Body of pancreas (tissue), 4 donors: ENCODE data around the gene SERPINF2. TPM values are rescaled to one million over a fixed set of nuclear protein-coding genes. Genes with fewer than 3 reads are reported as not detected.
"Not testable (repeated sequence)": the region's sequence is repeated elsewhere in the genome, so short reads cannot be mapped to it uniquely, and the experiment has no call there.

Source experiments
- ATAC-seq: fragments of 150-250 bp; one replicate; pipeline ENCODE4 v1.9.1; 2016
- DNase-seq, 4 donors: peaks; one replicate each; pipeline ENCODE4 v3.0.0-alpha.2; 2019
- H3K27ac ChIP-seq, 4 donors: fragments of 200-600 bp; sonication (generic); 1 replicate in 3 of 4; 2 replicates in 1 of 4; pipeline versions ENCODE4 v1.5.1 to v1.6.1; 2016 to 2019; ENCODE audit warnings: mild to moderate bottlenecking in 1 of 4, mixed read lengths in 1 of 4, moderate library complexity in 1 of 4
- H3K27me3 ChIP-seq, 2 donors: fragments of 200-600 bp; sonication (generic); one replicate each; pipeline ENCODE4 v1.6.0; 2016; ENCODE audit warnings: mild to moderate bottlenecking in 1 of 2
- H3K36me3 ChIP-seq, 2 donors: fragments of 200-600 bp; sonication (generic); replicated peaks in 1 of 2; 2 replicates each; pipeline ENCODE4 v1.5.1; 2016; ENCODE audit warnings: low read depth in 2 of 2; ENCODE audit not compliant: insufficient read depth in 1 of 2
- H3K4me1 ChIP-seq: fragments of 200-600 bp; sonication (generic); one replicate; pipeline ENCODE4 v1.6.0; 2016
- H3K4me3 ChIP-seq, 2 donors: fragments of 200-600 bp; sonication (generic); 1 replicate in 1 of 2; 2 replicates in 1 of 2; pipeline ENCODE4 v1.5.1; 2016 to 2019
- H3K9me3 ChIP-seq, 3 donors: fragments of 200-600 bp; sonication (generic); 1 replicate in 2 of 3; 2 replicates in 1 of 3; pipeline ENCODE4 v1.5.1; 2016
- POLR2A ChIP-seq, 3 donors: fragments of 450-650 bp; IDR thresholded peaks; one replicate each; pipeline ENCODE4 v1.6.1; 2016; ENCODE audit warnings: antibody characterized with exemption in 3 of 3, mild to moderate bottlenecking in 2 of 3
- WGBS, 2 donors: methylation state at CpG; one replicate each; pipeline ENCODE4 v1.1.5; 2017; 5-methylcytosine and 5-hydroxymethylcytosine counted together
- intact Hi-C: fragments of 100-400 bp; cut with DNase I; formaldehyde crosslinking; loops from one replicate; pipeline ENCODE4 v1.15.1; 2023
- total RNA-seq, 2 donors: library from RNA; depleted of rRNA; stranded (reverse); fragments of >200 nt; gene quantifications; one replicate each; pipeline ENCODE4 v1.1.0, GENCODE V29; 2016
- TF ChIP-seq, protein P1 (sequence below), 7 experiments: fragments of 450-650 bp in 4 of 7; fragments of 200-600 bp in 3 of 7; sonication (generic) in 3 of 7; IDR thresholded peaks; one replicate each; pipeline ENCODE4 v1.5.1; 2016 to 2019; ENCODE audit warnings: antibody characterized with exemption in 7 of 7

The SERPINF2 gene
- total RNA-seq, 2 donors from 2014 or later, result 5.9 to 8.8 TPM

- Histone ChIP-seq H3K4me3 (no peak overlapping the region), H3K27ac (no peak overlapping the region), H3K4me1 (no peaks in the 10 kb centered on the region), H3K36me3 (peaks cover 0 to 5% of the 10 kb centered on the region in 2 donors), H3K9me3 (no peaks in the 10 kb centered on the region), H3K27me3 (no peaks in the 10 kb centered on the region)
- no peak for TF ChIP-seq POLR2A (IDR thresholded peaks at IDR 0.05)
- TF ChIP-seq, protein P1, sequence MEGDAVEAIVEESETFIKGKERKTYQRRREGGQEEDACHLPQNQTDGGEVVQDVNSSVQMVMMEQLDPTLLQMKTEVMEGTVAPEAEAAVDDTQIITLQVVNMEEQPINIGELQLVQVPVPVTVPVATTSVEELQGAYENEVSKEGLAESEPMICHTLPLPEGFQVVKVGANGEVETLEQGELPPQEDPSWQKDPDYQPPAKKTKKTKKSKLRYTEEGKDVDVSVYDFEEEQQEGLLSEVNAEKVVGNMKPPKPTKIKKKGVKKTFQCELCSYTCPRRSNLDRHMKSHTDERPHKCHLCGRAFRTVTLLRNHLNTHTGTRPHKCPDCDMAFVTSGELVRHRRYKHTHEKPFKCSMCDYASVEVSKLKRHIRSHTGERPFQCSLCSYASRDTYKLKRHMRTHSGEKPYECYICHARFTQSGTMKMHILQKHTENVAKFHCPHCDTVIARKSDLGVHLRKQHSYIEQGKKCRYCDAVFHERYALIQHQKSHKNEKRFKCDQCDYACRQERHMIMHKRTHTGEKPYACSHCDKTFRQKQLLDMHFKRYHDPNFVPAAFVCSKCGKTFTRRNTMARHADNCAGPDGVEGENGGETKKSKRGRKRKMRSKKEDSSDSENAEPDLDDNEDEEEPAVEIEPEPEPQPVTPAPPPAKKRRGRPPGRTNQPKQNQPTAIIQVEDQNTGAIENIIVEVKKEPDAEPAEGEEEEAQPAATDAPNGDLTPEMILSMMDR (IDR thresholded peaks at IDR 0.05), result no peak
- 65 to 69% methylated on average over 3 of the region's 3 CpGs for WGBS, 2 donors
- ATAC-seq (no peak), DNase-seq (no peak)
- intact Hi-C loops, result no loop called here
Observed at GRCh38 chr17:1797323-1797722, 54.7 kb downstream of the SERPINF2 start.

DNA sequence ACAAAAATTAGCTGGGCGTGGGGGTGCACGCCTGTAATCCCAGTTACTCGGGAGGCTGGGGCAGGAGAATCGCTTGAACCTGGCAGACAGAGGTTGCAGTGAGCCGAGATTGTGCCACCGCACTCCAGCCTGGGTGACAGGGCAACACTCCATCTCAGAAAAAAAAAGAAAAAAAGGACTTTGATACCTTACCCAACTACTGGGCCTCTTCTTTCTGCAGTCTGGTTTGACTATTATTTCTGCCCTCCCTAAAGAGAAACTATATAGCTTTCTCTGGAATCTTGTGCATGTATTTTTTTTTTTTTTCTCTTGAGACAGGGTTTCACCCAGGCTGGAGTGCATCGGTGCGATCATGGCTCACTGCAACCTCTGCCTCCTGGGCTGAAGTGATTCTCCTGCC is 55.2 kb downstream of the SERPINF2 start:
- WGBS, 2 donors, result 95 to 98% methylated on average over 8 of the region's 8 CpGs
- H3K4me1 ChIP-seq, H3K4me3 ChIP-seq, H3K27me3 ChIP-seq, ATAC-seq, intact Hi-C loops, H3K9me3 ChIP-seq, DNase-seq, H3K36me3 ChIP-seq, H3K27ac ChIP-seq: not testable (repeated sequence)

- Histone ChIP-seq H3K36me3 (peaks cover 0 to 5% of the 10 kb centered on the region in 2 donors), H3K9me3 (no peaks in the 10 kb centered on the region), H3K27ac (peak overlapping the region in 1 of 4 donors; percentile 4), H3K27me3 (no peaks in the 10 kb centered on the region), H3K4me3 (no peak overlapping the region), H3K4me1 (no peaks in the 10 kb centered on the region)
- DNase-seq (peak in 1 of 4 donors; percentile 15), ATAC-seq (peak; percentile 50)
- intact Hi-C loops, result no loop called here
- no peak for TF ChIP-seq POLR2A (IDR thresholded peaks at IDR 0.05)
- 83 to 89% methylated on average over 4 to 7 of the region's 7 CpGs for WGBS, 2 donors
Observed at GRCh38 chr17:1800240-1800639, 57.6 kb downstream of the SERPINF2 start.

- no peaks in the 10 kb centered on the region for H3K9me3 ChIP-seq
- no peak for TF ChIP-seq POLR2A (IDR thresholded peaks at IDR 0.05)
- TF ChIP-seq, protein P1 (IDR thresholded peaks at IDR 0.05), result no peak
- ATAC-seq (peak; percentile 65), DNase-seq (peak in 2 of 4 donors; percentile 13 to 31)
- H3K4me3 ChIP-seq, result no peak overlapping the region
- H3K27ac ChIP-seq, result no peak overlapping the region
- no peaks in the 10 kb centered on the region for H3K4me1 ChIP-seq
- peaks cover 0 to 5% of the 10 kb centered on the region in 2 donors for H3K36me3 ChIP-seq
- H3K27me3 ChIP-seq, result no peaks in the 10 kb centered on the region
- intact Hi-C loops, result no loop called here
- WGBS, 2 donors, result 77 to 83% methylated on average over 4 of the region's 4 CpGs
Observed at GRCh38 chr17:1800712-1801111, 58.0 kb downstream of the SERPINF2 start.

DNA sequence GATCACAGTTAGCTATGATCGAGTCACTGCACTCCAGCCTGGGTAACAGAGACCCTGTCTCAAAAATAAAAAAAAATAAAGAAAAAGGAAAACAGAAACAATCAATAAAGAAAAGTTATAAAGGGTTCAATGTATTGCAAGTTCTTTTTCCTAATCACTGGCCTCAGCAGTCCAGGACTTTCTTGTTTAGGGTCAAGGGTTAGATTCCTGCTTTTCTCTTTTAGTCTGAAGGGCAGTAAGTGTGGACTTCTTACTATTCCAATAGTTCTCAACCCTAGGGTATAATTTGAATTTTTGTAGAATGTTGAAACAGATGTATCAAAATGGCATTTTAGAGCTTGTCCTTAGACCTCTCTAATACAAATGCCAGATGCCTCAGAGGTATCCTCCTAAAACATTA is 59.8 kb downstream of the SERPINF2 start:
- no peak overlapping the region for H3K4me3 ChIP-seq
- intact Hi-C loops, result no loop called here
- ATAC-seq (no peak), DNase-seq (no peak)
- H3K36me3 ChIP-seq, result peaks cover 0 to 5% of the 10 kb centered on the region in 2 donors
- no peak overlapping the region for H3K27ac ChIP-seq
- H3K4me1 ChIP-seq, result no peaks in the 10 kb centered on the region
- no peaks in the 10 kb centered on the region for H3K27me3 ChIP-seq
- H3K9me3 ChIP-seq, result no peaks in the 10 kb centered on the region
- no peak for TF ChIP-seq POLR2A (IDR thresholded peaks at IDR 0.05)
- TF ChIP-seq, protein P1 (IDR thresholded peaks at IDR 0.05), result no peak
- 91 to 94% methylated on average over 1 of the region's 1 CpG for WGBS, 2 donors

- Histone ChIP-seq H3K36me3 (peaks cover 0 to 5% of the 10 kb centered on the region in 2 donors), H3K4me1 (no peaks in the 10 kb centered on the region), H3K27me3 (no peaks in the 10 kb centered on the region), H3K4me3 (no peak overlapping the region), H3K9me3 (no peaks in the 10 kb centered on the region), H3K27ac (no peak overlapping the region)
- intact Hi-C loops, result no loop called here
- 83 to 93% methylated on average over 6 of the region's 6 CpGs for WGBS, 2 donors
- DNase-seq (no peak), ATAC-seq (no peak)
- TF ChIP-seq, protein P1 (IDR thresholded peaks at IDR 0.05), result no peak
- TF ChIP-seq POLR2A (IDR thresholded peaks at IDR 0.05), result no peak
Observed at GRCh38 chr17:1803280-1803679, 60.6 kb downstream of the SERPINF2 start.
